Activated T-cell treated with anti-CD3 and anti-CD28 coated beads for 24 hours (primary cell): Measurements from ENCODE around the gene FBLN2.

Experiments
- DNase-seq: peaks from one replicate; pipeline ENCODE4 v3.0.0-alpha.2; 2020; ENCODE audit warnings: low read depth

Gene FBLN2

DNA sequence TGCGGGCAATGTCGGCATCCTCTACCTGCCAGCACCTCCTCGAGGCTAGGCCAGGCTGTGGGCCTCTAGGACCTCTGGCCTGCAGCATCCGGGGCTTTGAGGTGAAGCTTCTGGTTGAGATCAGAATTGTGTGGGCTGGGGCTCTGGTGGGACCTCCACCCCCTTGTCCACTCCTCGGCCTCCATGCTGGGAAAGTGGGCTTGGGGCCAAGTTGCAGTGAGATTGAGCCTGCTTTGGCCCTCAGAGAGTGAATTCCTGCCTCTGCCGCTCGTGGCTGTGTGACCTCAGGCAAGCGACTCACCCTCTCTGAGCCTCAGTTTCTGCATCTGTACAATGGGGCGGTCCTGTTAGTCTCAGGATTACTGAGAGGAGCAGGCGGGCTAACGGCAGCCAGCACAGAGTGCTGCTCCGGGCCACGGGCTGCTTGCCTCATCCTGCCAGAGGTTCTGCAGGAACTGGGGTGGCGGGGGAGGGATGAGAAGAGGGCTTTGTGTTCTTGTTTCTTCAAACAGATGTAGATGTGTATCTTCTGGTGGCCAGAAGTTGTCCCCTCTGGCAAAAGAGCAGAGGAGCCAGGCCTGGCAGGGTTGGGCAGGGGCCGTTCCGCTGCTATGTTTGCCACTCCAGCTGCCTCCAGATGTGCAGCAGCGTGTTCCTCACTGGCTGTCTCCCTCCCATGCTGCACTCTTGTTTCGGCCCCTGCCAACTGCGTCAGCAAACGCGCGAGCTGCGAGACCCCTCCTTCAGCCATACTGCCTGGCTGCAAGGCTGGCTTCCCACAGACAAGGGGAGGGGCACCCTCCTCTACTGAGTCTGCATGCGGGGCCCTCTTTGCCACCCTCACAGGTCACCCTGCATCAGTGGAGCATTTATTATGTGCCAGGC lies 33.7 kb downstream of the FBLN2 start:
- DNase-seq, result no peak

- DNase-seq, result no peak
Observed at GRCh38 chr3:13583251-13584180, 34.6 kb downstream of the FBLN2 start.

DNA sequence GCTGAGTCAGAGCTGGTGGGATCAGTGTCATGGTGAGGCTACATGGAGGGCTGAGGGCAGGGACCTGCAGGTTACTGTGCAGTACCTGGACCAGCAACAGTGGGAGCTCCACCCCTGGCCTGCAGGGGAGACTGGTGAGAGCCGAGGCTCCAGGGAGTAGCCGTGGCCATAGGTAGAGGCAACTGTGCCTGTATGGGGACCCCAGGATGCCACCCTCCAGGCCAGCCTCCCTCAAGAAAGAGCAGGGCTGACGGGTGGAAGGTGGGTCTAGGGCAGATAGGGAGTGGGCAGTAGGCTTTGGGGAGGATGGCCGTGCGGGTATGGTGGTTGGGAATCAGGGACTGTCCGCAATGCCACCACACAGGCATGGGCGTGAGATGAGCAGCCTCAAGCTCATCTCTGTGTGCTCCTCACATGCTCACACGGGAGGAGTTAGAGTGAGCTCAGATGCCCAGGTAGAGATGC lies 35.5 kb downstream of the FBLN2 start:
- no peak for DNase-seq

- DNase-seq, result no peak
Observed at GRCh38 chr3:13584901-13585300, 36.0 kb downstream of the FBLN2 start.

DNA sequence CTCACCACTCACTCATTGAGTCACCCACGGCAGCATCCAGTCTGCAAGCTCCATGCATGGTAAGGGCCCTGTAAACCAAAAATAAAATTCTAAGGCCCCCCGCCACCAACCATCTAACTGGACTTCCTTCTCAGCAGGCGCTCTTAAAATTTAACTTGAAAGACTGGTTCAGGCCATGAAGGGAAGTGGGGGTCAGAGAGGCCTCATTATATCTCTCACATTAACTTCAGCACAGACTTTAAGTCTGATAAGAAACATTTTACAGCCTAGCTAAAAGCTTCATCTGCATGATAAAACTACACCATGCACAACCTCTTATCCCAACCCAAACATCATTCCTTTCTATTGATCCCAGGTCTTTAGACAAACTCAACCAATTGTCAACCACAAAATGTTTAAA lies 38.5 kb downstream of the FBLN2 start:
- DNase-seq, result no peak

GRCh38 chr3:13588221-13588701 lies 39.3 kb downstream of the FBLN2 start:
- no peak for DNase-seq

DNA sequence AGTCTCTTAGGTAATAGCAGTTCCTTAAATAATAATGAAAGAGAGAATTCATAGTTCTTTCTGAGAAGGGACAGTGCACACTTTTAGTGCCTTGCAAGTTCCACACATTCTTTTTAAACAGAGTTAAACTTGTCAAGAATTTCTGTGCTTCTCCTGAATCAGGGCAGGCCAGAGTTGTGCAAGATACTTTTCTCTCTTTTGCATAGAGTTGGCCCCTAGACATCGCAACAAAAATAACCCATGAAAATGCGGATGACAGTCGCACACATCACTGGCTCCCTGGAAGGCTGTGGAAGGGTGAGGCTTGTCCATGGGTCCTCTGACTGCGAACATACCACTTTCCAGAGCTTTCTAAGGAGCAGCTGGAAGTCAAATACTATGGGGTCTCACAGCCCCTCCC lies 40.1 kb downstream of the FBLN2 start:
- DNase-seq, result no peak

DNA sequence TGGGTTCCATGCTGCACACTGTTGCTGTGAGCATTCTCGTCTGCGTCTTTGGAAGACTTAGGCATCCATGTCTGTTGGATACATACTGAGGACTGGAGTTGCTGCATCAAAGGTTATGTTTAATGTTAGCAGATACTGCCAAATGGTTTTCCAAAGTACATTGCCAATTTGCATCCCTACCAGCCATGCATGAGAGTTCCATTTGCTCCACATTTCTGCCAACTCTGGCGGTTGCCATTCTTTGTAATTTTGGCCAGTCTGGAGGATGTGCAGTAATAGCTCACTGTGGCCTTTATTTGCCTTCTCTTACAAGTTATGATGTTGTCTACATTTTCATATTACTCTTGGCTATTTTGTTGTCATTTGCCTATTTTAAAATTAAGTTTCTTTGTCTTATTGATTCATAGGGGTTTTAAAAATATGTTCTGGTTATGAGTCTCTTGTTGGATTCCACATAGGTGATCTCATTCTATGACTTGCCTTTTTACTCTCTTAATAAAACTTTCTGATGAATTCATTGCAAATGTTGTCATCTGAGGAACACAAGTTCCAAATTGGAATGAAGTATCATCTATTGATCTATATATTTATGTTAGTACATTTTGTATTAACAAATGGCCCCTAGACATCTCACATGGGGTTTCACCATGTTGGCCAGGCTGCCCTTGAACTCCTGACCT lies 42.1 kb downstream of the FBLN2 start:
- no peak for DNase-seq

GRCh38 chr3:13593615-13594014 lies 44.7 kb downstream of the FBLN2 start:
- DNase-seq, result no peak

DNA sequence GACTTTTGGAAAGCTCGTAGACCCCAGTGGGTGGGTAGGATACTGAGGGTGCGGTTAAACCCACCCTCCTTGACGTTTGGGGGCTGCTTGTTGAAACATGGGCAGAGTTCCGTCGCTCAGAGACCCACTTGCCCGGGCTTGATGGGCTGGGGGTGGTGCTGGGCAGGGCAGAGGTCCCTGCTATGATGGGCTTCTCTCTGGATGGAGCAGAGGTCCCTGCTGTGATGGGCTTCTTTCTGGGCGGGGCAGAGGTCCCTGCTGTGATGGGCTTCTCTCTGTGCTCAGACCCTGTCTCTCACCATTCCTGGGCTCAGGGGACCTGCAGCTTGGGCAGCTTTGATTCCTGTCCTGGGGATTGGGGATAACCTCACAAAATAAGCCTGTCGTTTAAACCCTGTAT lies 45.2 kb downstream of the FBLN2 start:
- DNase-seq, result no peak

DNA sequence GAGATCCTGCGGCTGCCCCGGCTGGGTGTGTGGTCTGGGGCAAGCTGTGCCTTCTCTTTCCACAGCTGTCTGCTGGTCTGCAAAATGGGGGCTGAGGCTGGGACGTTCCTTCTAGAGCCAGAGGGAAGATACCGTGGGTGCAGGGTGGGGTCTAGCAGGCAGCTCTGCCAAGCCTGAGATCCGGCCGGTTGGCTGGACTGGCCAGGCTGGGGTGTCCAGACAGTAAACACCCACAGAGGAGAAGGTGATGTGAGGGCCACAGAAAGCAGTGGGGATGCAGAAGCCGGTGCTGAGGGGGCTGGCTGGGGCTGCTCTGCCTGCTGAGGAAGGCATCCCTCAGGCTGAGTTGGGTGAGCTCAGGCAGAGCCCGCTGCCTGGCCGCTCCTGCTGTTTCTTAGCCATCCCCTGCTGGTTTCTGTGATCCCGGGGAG lies 46.1 kb downstream of the FBLN2 start:
- no peak for DNase-seq

GRCh38 chr3:13595485-13595884 lies 46.6 kb downstream of the FBLN2 start:
- no peak for DNase-seq

DNA sequence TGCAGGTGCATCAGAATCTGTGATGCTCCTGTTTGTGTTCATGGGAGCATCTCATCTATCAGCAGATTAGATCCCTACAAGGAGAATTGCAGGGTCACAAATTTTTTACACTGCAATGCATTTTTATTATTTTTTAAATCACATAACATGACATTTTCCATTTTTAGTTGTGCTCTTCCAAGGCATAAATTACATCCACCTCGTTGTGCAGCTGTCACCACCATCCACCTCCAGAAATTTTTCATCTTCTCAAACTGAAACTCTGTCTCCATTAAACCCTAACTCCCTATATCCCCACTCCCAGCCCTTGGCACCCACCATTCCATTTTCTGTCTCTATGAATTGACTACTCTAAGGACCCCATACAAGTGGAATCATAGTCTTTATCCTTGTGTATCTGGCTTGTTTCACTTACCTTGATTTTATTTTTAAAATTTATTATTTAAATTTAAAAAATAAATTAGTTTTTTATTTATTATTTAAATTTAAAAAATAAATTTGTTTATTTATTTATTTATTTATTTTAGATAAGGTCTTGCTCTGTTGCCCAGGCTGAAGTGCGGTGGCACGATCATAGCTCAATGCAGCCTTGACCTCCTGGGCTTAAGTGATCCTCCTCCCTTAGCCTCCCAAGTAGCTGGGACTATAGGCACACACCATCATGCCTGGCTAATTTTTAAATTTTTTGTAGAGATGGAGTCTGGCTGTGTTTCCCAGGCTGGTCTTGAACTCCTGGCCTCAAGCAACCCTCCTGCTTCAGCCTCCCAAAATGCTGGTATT lies 47.7 kb downstream of the FBLN2 start:
- DNase-seq, result no peak

DNA sequence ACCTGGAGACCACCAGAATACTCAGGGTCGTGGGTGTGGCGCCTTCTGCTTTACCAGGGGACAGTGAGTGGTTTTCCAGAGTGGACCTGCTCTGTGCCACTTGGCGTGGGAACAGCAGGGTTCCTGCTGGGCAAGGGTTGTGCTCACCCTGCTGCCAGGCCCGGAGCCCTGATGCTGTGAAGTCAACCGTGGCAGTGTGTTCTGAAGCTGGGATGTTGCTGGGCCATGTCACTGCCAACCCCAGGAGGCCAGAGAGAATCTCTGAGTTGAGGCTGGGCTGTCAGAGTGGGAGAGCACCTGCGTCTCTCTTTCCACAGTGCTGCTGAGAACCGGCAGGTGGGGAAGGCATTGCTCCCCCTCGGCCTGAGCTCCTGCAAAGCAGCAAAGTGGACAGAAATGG lies 48.7 kb downstream of the FBLN2 start:
- no peak for DNase-seq

GRCh38 chr3:13598201-13598600 lies 49.3 kb downstream of the FBLN2 start:
- DNase-seq, result no peak

DNA sequence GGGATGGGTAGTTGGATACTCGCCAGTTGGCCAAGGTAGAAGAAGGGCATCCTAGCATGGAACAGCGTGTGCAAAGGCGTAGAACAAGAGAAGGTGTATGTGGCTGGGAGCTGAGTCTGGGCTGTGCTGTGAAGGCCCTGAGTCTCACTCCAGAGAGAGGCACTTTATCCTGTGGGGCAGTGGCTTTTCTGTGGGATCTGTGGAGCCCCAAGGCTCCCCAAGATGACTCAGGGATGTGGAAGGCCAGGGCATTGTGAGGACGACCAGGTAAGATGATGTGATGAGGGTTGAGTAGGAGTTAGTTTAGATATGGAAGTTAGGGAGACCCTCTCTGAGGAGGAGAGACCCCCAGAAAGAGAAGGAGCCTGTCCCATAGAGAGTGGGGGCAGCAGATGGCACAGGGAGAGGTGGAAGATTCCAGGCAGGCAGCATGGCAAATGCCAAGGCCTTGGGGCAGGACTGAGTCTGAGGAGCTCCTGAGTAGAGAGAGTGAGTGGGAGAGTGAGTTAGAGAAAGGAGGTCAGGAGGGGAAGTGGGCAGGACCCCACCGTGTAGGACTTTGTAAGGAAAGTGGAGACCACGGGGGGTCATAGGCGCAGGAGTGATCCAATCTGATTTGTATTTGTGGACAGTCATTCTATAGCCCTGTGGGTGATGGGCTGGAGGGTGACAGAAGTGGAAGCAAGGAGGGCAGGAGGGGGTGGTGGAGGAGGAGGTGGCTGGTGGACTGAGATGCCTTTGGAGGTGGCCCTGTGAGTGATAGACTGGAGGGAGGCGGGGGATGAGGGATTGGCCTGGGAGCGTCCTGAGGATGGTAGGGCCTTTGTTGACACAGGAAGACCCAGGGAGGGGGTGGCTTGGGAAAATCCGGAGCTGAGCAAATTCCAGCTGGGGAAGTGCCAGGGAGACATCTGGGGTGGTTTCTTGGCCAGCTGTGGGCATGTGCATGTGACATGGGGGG lies 50.3 kb downstream of the FBLN2 start:
- no peak for DNase-seq

GRCh38 chr3:13599887-13600450 lies 51.0 kb downstream of the FBLN2 start:
- DNase-seq, result no peak

DNA sequence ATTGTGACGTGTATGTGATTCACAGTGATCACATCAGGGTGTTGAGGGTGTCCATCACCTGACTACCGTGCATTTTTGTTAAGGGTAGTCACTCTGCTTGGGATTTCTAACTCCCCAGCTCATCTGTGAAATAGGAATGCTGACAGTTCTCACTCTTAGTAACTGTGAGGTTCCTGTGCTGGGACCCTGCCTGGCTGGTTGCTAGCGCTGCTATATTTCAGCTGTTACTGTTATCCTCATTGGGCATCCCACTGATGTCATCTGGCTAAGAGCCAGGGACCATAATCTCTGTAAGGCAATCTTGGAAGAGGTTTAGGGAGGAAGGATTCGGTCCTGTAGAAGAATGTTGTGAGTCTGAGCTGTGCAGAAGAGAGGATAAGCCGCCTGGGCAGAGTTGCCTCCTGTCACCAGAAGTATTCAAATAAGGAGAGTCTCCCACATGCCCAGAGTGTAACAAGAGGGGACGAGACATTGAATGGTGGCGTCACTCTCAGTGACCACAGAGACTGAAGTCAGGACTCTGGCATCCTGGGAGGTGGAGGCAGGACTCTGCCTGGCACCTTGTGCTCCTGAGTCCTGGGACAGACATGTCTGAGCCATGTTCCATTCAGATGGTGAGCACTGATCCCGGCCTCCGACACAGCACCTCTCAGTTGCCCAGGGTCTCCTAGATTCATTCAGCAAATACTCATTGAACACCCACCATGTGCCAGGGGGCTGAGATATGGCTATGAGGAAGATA lies 52.2 kb downstream of the FBLN2 start:
- DNase-seq, result no peak

DNA sequence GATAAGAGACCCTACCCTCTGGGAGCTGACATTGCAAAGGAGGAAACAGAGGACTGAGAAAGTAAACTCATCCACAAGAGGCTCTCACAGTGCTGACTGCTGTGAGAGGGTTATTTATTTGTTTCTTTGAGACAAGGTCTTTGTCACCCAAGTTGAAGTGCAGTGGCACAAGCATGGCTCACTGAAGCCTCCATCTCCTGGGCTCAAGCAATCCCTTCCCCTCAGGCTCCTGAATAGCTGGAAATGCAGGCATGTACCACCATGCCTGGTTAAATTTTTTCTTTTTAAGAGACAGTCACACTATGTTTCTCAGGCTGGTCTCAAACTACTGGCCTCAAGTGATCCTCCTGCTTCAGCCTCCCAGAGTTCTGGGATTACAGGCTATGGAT lies 52.8 kb downstream of the FBLN2 start:
- no peak for DNase-seq
